Measurements from ENCODE around the gene ROBO4. TPM values are rescaled to one million over a fixed set of nuclear protein-coding genes. Genes with fewer than 3 reads are reported as not detected.

Gene ROBO4
- polyA plus RNA-seq, 5 donors = 26.0 to 63.9 (median 42.5) TPM

- peak; percentile 85 to 88 for DNase-seq
These were observed 23.4 kb upstream of the ROBO4 start for GRCh38 chr11:124920870-124921609.

DNA sequence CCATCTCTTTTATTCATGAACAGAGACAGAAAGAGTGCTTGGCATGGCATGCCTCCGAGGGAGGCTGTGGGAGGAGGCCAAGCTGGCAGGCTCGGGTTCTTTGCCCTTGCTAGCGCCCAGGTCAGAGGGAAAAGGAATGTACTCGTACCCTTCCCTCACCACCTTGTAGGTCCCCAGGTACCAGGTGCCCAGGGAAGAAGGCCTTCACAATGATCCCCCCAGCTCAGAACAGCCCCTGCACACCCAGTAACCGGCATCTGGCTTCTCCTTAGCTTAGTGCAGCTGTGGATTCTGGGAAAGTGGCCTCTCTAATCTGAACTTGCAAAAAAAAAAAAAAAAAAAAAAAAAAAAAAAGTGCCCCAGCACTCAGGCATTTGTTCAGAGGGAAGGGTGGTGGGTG, 22.7 kb upstream of the ROBO4 start:
- no peak for DNase-seq

DNA sequence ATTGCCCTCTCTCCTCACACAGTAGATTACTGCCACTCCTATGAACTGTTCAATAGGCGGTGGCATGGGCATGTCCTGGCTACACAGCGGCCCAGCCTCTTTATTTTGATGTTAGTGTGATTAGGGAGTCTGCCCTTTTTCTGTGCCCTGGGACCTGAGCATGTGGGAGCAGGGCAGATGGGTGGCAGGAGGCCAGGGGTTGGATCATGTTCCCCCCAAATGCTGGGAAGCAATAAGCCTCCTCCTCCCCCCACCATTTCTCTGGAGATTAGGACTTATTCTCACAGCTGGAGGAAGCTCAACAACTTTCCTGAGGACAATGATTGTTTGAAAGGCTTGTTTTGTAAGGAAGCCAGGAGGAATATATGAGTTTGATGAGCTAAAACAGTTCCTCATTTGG, 22.2 kb upstream of the ROBO4 start:
- no peak for DNase-seq

- no peak for DNase-seq
These were observed 21.3 kb upstream of the ROBO4 start, which contains the start of gene HEPN1 for GRCh38 chr11:124918950-124919349. Gene HEPN1, plus strand, starts transcription at chr11:124919250.

- no peak for DNase-seq
These were observed 19.5 kb upstream of the ROBO4 start for GRCh38 chr11:124917115-124917637.

- DNase-seq = no peak
These were observed 18.7 kb upstream of the ROBO4 start for GRCh38 chr11:124916370-124916710.

GRCh38 chr11:124915541-124916369, 18.1 kb upstream of the ROBO4 start:
- DNase-seq = no peak

DNA sequence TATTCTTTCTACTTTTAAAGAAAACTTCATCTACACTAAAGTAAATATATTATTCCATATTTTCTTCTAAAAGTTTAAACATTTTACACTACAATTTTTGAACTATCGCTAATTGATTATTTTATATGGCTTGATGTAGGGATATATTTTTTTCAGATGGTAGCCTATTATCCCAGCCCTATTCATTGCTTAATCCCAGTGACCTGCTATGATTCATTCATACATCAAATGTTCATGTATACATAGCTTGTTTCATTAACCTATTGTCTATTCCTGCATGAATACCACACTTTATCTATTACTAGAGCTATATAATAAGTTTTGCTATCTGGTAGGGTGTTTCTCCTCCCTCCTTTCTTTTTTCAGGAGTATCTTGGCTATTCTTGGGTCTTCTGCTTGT, 5.0 kb upstream of the ROBO4 start:
- no peak for DNase-seq

- no peak for DNase-seq
These were observed 2.8 kb upstream of the ROBO4 start for GRCh38 chr11:124900464-124900863.

- DNase-seq = no peak
These were observed 1.9 kb upstream of the ROBO4 start for GRCh38 chr11:124899383-124900145.

DNA sequence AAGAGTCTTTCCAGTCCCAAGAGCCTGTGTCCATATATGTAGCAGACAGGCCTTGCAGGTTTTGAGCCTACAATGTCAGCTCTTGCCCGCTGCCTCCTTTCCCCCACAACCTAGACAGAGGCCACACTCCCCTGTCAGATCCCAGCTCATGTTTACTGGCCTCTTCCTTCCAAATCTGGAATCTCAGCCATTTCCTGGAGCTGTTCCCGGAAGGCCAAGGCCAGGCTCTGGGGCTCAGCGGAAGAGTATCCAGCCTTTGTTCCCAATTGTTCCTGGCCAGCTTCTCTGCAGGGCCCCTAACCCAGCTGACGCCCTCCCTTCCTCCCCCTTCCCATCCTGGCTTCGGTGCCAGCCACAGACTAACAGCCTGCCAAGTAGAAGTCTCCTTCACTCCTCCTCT, 1.0 kb upstream of the ROBO4 start:
- peak; percentile 54 to 57 for DNase-seq

DNA sequence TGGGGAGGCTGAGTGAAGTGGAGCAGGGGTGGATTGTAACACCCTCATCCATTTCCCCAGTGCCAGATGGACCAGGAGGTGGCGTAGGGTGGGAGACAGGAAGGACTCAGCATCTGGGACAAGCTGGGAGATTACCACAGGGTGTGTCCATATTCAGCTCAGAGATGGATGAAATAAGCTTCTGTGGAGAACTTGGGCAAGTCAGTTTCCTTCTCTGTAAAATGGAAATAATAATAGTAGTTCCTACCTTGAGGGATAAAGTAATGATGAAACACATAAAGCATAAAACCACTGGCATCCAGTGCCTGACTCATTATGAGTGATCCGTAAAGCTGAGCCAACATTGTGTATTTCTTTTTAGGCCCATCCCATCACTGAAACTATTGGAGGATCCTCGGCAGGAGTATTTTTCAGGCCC, 607 bp upstream of the ROBO4 start:
- DNase-seq = no peak

DNA sequence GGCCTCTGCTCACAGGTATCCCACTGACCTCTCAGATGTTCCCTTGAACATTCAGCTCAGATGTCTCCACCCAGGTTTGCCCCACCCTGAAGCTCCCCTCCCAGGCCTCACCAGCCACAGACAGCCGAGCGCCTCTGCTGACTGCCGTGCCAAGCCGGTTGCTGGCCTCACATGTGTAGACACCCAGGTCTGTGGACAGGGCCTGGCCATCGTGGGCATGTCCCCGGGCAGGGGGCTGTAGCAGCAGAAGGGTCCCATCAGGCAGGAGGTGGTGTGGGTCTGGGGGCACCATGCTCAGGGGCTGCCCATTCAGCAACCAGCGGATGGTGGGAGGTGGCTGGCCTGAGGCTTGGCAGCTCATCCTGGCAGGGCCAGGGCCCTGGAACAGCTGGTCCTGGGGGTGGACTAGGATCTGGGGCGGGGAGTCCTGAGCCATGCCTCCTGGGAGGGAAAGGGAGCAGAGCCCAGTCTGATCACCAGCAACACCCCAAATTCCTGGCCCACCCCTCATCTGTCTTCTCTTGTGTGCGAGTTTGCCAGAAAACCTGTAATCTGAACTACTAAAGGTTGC, 759 bp downstream of the ROBO4 start:
- no peak for DNase-seq

DNA sequence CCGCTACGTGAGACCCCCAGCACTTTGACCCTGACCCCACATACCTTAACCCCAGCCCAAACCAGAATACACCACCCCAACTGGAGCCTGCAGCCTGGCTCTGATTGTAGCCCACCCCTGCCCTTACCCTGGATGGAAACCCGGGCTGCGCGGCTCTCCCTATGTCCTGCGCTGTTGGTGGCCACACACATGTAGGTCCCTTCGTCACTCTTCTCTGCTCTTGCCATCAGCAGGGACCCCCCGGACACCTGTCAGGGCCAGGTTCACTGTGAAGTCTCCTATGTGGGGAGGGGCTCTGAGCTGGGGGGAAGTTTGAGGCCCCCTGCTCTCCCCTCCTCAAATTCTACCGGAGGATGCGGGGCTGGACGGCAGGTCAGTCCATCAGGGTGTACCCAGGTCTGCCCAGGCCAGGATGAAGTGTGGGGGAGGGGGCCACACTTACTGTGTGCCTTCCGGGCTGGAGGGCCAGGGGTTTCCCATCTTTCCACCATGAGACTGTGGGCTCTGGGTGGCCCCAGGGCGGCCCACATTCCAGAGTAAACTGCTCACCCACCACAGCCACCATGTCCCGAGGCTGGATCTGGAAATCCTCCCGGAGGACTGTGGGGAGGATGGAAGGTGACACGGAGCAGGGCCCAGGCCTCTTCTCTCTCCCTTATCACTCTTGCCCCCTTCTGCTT, 1.5 kb downstream of the ROBO4 start:
- DNase-seq = no peak

DNA sequence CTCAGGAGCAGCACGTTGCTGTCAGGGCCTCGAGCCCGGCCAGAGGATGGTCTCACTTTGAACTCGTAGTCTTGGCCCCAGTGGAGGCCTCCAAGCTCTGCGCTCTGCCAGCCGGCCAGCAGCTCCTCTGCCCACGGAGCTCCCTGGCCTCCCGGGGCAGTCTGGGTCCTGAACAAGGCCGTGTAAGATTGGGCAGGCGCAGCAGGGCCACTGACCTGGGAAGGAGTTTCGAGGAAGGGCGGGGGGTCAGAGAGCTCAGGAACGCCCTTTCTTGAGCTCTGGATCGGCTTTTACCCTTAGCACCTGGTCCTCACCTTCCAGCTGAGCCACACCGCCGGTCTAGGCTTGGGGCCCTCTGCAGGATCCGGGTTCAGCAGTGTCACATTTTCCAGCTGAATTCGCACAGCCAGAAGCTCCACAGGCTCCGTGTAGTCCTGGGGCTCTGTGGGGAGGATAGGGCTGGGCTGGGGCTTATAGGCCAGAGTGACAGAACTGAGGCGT, 2.1 kb downstream of the ROBO4 start:
- DNase-seq = no peak

DNA sequence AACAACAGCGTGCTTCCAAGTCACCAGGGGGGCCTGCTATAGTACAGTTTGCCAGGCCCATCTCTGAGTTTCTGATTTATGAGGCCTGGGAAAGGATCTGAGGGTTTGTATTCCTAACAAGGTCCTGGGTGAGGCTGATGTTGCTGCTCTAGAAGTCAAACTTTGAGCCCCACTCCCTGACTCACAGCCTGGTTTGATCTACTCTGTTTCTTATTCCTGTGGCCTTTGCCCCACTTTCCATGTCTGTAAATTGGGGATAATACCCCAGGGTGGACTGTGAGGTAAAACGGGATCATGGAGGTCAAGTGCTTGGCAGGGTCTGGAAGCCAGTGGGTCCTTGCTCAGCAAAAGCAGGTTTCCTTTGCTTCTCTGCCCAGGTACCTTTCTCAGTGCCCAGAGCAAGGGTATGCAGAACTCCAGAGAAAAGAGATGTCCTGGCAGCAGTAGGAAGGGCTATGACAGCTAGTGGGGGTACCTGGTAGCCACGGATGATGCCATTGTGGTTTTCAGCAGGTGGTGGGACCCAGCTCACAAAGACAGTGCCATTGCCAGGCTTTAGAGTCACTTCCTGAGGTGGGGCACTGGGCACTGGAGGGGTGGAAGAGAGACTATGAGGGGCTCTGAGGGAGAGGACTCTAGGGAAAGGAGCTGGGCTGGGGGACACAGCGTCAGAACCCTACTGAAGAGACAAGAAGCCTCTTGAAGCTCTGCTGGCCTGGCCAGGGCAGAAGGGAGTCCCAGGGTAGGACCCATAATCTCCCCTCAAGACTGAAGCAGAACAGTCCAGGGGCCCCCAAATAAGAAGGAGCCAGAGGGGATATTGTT, 2.8 kb downstream of the ROBO4 start:
- no peak for DNase-seq

- DNase-seq = no peak
These were observed 3.8 kb downstream of the ROBO4 start for GRCh38 chr11:124893781-124894401.

DNA sequence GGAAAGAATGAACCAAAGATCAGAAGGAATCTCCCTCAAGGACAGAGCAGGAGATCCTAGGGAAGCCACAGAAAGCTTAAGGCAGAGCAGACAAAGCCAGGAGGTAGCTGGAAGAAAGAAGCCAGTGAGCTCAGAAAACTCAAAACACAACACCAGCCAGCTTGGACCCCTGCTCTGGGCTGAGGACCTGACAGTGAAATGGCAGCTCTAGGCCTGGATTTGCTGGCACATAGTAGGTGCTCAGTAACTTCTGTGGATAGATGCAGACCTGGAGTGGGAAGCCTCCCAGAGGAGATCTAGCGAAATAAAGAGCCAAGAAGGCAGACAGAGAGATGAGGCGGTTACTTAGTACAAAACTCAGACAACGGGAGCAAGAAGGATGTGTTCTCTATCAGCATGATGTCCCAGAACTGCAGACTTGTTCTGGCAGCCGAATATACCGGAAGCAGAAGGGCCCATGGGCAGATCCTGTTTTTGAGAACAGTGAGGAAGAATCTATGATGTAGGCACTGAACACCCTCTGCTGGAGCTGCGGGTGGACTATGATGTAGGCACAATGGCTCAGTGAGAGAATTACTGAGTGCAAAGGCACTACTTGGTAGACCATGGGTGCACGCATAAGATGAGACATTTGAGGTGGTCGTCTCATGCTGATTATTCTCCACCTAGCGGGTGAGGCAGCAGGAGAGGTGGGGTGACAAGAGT, 4.8 kb downstream of the ROBO4 start:
- DNase-seq = no peak

- no peak for DNase-seq
These were observed 5.5 kb downstream of the ROBO4 start for GRCh38 chr11:124892146-124892545.
